A673 (cell line): ENCODE results near the gene UMAD1. TPM values are rescaled to one million over a fixed set of nuclear protein-coding genes. Genes with fewer than 3 reads are reported as not detected.

ENCODE experiments used
- BruUV-seq: library from RNA; stranded (reverse); fragments of 400-500 nt; replicated peaks from 2 replicates; lab custom pipeline; 2021; lab: Mats Ljungman, UMichigan
- CTCF ChIA-PET: fragments of 300-600 bp; sonication (Branson Sonifier 250); formaldehyde crosslinking; loops from one replicate; lab custom pipeline; 2022; ENCODE audit warnings: antibody characterized with exemption; lab: Charles Lee
- POLR2A ChIA-PET: fragments of 300-600 bp; sonication (Branson Sonifier 250); formaldehyde crosslinking; loops from one replicate; lab custom pipeline; 2022; ENCODE audit warnings: antibody characterized with exemption; ENCODE audit not compliant: low non-redundant PET; lab: Charles Lee
- DNase-seq: peaks from one replicate; pipeline ENCODE4 v3.0.0-alpha.2; 2015; ENCODE audit warnings: low spot score
- H3K27ac ChIP-seq: fragments of 200-600 bp; sonication (generic); 2 replicates; pipeline ENCODE4 v1.5.1; 2016; ENCODE audit warnings: mixed run types, low read depth, mild to moderate bottlenecking, mixed read lengths, antibody characterized with exemption, low read length; ENCODE audit not compliant: poor library complexity, severe bottlenecking
- H3K27me3 ChIP-seq: fragments of 200-600 bp; sonication (generic); replicated peaks from 2 replicates; pipeline ENCODE4 v1.6.1; 2017; ENCODE audit warnings: mixed run types, low read depth, mild to moderate bottlenecking, mixed read lengths, antibody characterized with exemption, low read length; ENCODE audit not compliant: insufficient read depth, poor library complexity
- H3K36me3 ChIP-seq: fragments of 200-600 bp; sonication (generic); 2 replicates; pipeline ENCODE4 v1.6.1; 2016; ENCODE audit warnings: mixed run types, mild to moderate bottlenecking, mixed read lengths, antibody characterized with exemption, low read length; ENCODE audit not compliant: insufficient read depth, poor library complexity, severe bottlenecking
- H3K4me1 ChIP-seq: fragments of 200-600 bp; sonication (generic); 2 replicates; pipeline ENCODE4 v1.6.1; 2017; ENCODE audit warnings: mixed run types, mild to moderate bottlenecking, mixed read lengths, antibody characterized with exemption, low read length; ENCODE audit not compliant: insufficient read depth, poor library complexity, severe bottlenecking
- H3K4me3 ChIP-seq: fragments of 200-600 bp; sonication (generic); 2 replicates; pipeline ENCODE4 v1.5.1; 2016; ENCODE audit warnings: low read depth, mixed run types, mild to moderate bottlenecking, mixed read lengths, low read length; ENCODE audit not compliant: poor library complexity, severe bottlenecking
- H3K9me3 ChIP-seq: fragments of 200-600 bp; sonication (generic); 2 replicates; pipeline ENCODE4 v1.6.1; 2016; ENCODE audit warnings: mixed run types, low read depth, mild to moderate bottlenecking, mixed read lengths, antibody characterized with exemption, low read length; ENCODE audit not compliant: poor library complexity, severe bottlenecking
- CTCF ChIP-seq: fragments of 300-800, 200-600 bp; sonication (generic); conservative IDR thresholded peaks from 2 replicates; pipeline ENCODE4 v1.5.1; 2017; ENCODE audit warnings: low read depth, mild to moderate bottlenecking, antibody characterized with exemption, low read length, moderate library complexity, mixed read lengths
- EZH2 ChIP-seq: fragments of 200-600 bp; sonication (generic); IDR thresholded peaks from 2 replicates; pipeline ENCODE4 v1.6.1; 2017; ENCODE audit warnings: borderline replicate concordance, low read depth, mild to moderate bottlenecking, mixed read lengths, antibody characterized with exemption, low read length; ENCODE audit not compliant: poor library complexity, severe bottlenecking
- intact Hi-C: fragments of 100-400 bp; cut with micrococcal nuclease; formaldehyde crosslinking; loops from one replicate; pipeline ENCODE4 v1.10.0; 2022; ENCODE audit not compliant: unreplicated experiment
- total RNA-seq: library from RNA; stranded (reverse); gene quantifications from 2 replicates; pipeline ENCODE4 v1.2.3, GENCODE V29; 2021

UMAD1 gene
- total RNA-seq, 1 experiment from 2014 or later, result 13.5 TPM

- CTCF ChIA-PET, result no interaction called here
- no peak for TF ChIP-seq EZH2
- no peak for TF ChIP-seq CTCF
- H3K27ac ChIP-seq, result no peak overlapping the region
Observed at GRCh38 chr7:7707246-7707645, 66.7 kb downstream of the UMAD1 start.

GRCh38 chr7:7707806-7708205 is 67.3 kb downstream of the UMAD1 start:
- Histone ChIP-seq H3K4me3 (no peak overlapping the region), H3K9me3 (no peaks in the 10 kb centered on the region), H3K36me3 (no peaks in the 10 kb centered on the region), H3K27ac (no peak overlapping the region), H3K27me3 (no peaks in the 10 kb centered on the region), H3K4me1 (no peaks in the 10 kb centered on the region)
- TF ChIP-seq EZH2 (no peak), CTCF (no peak)
- no TSS peak for BruUV-seq
- ChIA-PET POLR2A (no interaction called here), CTCF (no interaction called here)
- no peak for DNase-seq
- intact Hi-C loops, result no loop called here

More at GRCh38 chr7:7707246-7707645, 66.7 kb downstream of the UMAD1 start:
- H3K4me1 ChIP-seq, result no peaks in the 10 kb centered on the region
- no peaks in the 10 kb centered on the region for H3K27me3 ChIP-seq
- no peak overlapping the region for H3K4me3 ChIP-seq
- POLR2A ChIA-PET, result no interaction called here
- no peaks in the 10 kb centered on the region for H3K9me3 ChIP-seq
- intact Hi-C loops, result no loop called here
- H3K36me3 ChIP-seq, result no peaks in the 10 kb centered on the region
- no TSS peak for BruUV-seq
- no peak for DNase-seq

GRCh38 chr7:7709291-7709690 is 68.7 kb downstream of the UMAD1 start:
- Histone ChIP-seq H3K36me3 (no peaks in the 10 kb centered on the region), H3K27me3 (no peaks in the 10 kb centered on the region), H3K27ac (no peak overlapping the region), H3K4me1 (no peaks in the 10 kb centered on the region), H3K9me3 (no peaks in the 10 kb centered on the region), H3K4me3 (no peak overlapping the region)
- POLR2A ChIA-PET, result no interaction called here
- no peak for TF ChIP-seq EZH2
- no peak for TF ChIP-seq CTCF
- intact Hi-C loops, result no loop called here
- no peak for DNase-seq
- no TSS peak for BruUV-seq
- CTCF ChIA-PET, result no interaction called here
